ENCODE data around the gene SDHA.
"Not testable (repeated sequence)": the region's sequence is repeated elsewhere in the genome, so short reads cannot be mapped to it uniquely, and the experiment has no call there.

Gene SDHA

GRCh38 chr5:194603-195209, 23.4 kb upstream of the SDHA start:
- peaks cover 0 to 4% (median 2%) of the 10 kb centered on the region in 5 experiments for H3K27me3 ChIP-seq (replicated peaks in 2 of 5; ENCODE audit: control insufficient read depth in 4 of 5, insufficient read depth in 5 of 5, low read length in 4 of 5)
- POLR2A ChIA-PET: no interaction called here
- CTCF ChIA-PET: interaction anchor here (1.3 to 1.7 kb wide), 2 partner anchors 13 to 23 kb away, joined by 4 to 5 read pairs; partner anchors contain the start of genes CCDC127 and SDHA
- no peak overlapping the region for H3K27ac ChIP-seq (ENCODE audit: insufficient read depth in 1 of 2, low read depth in 1 of 2, low read length in 2 of 2, poor library complexity in 1 of 2, severe bottlenecking in 2 of 2)
- H3K4me1 ChIP-seq (ENCODE audit: control extremely low read depth in 1 of 4, control insufficient read depth in 4 of 4, insufficient read depth in 4 of 4, low read length in 3 of 4): peaks cover 0 to 17% (median 11%) of the 10 kb centered on the region in 4 experiments
- H3K9me3 ChIP-seq (ENCODE audit: control extremely low read depth in 1 of 5, control insufficient read depth in 4 of 5, insufficient read depth in 2 of 5, low read depth in 1 of 5, low read length in 4 of 5): no peaks in the 10 kb centered on the region
- WGBS (ENCODE audit: insufficient coverage): 97% methylated on average over 36 of the region's 36 CpGs
- peaks cover 0 to 3% (median 1%) of the 10 kb centered on the region in 4 experiments for H3K36me3 ChIP-seq (ENCODE audit: control insufficient read depth in 4 of 4, insufficient read depth in 4 of 4, low read length in 3 of 4)
- no peak overlapping the region for H3K4me3 ChIP-seq (ENCODE audit: control insufficient read depth in 1 of 7, extremely low read depth in 1 of 7, insufficient read depth in 4 of 7, low read depth in 2 of 7, low read length in 6 of 7)
- no peak for DNase-seq

DNA sequence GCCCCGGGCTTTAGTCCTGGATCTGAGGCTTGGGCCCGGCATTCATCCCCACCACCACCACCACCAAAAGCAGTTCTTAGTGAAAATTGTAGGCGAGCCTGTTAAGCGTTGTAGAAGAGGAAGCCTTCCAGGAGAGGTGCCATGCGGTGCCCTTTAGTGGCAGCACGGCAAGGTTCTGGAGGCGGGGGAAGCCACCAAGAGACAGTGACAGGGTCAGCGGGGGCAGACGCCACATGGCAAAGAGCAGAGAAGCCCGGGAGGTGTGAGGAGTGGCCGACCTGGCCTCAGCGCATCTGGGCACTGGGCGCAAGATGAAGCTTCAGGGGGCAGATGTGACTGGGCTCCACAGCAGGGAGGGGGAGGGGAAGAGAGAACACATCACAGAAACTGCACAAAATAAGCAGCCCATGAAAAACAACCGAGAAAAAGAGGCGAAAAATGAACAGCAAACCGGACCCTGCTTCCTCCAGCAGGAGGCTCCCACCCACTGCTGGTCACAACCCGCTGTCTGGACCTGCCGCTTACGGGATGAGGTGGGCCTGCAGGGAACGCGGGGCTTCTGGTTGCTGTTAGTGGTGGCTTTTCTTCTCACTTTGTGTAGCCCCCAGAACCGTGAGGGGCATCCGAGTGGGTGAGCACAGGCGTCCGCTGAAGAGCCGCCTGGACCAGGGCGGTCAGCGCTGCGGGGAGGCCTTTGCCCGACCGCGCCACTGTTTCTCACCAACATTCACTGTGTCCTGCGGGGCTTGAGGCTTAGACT, 22.5 kb upstream of the SDHA start:
- H3K9me3 ChIP-seq (ENCODE audit: control extremely low read depth in 1 of 5, control insufficient read depth in 4 of 5, insufficient read depth in 2 of 5, low read depth in 1 of 5, low read length in 4 of 5): no peaks in the 10 kb centered on the region
- H3K27me3 ChIP-seq (replicated peaks in 2 of 5; ENCODE audit: control insufficient read depth in 4 of 5, insufficient read depth in 5 of 5, low read length in 4 of 5): peaks cover 0 to 2% (median 0%) of the 10 kb centered on the region in 5 experiments
- H3K36me3 ChIP-seq (ENCODE audit: control insufficient read depth in 4 of 4, insufficient read depth in 4 of 4, low read length in 3 of 4): peaks cover 0 to 3% (median 1%) of the 10 kb centered on the region in 4 experiments
- DNase-seq: no peak
- 89% methylated on average over 31 of the region's 33 CpGs for WGBS (ENCODE audit: insufficient coverage)
- no peak overlapping the region for H3K4me3 ChIP-seq (ENCODE audit: control insufficient read depth in 1 of 7, extremely low read depth in 1 of 7, insufficient read depth in 4 of 7, low read depth in 2 of 7, low read length in 6 of 7)
- POLR2A ChIA-PET: no interaction called here
- CTCF ChIA-PET: interaction anchor here (1.7 kb wide), 1 partner anchor 22 kb away, joined by 5 read pairs; the partner anchor contains the start of genes CCDC127 and SDHA
- peaks cover 0 to 15% (median 11%) of the 10 kb centered on the region in 4 experiments for H3K4me1 ChIP-seq (ENCODE audit: control extremely low read depth in 1 of 4, control insufficient read depth in 4 of 4, insufficient read depth in 4 of 4, low read length in 3 of 4)
- no peak overlapping the region for H3K27ac ChIP-seq (ENCODE audit: insufficient read depth in 1 of 2, low read depth in 1 of 2, low read length in 2 of 2, poor library complexity in 1 of 2, severe bottlenecking in 2 of 2)

DNA sequence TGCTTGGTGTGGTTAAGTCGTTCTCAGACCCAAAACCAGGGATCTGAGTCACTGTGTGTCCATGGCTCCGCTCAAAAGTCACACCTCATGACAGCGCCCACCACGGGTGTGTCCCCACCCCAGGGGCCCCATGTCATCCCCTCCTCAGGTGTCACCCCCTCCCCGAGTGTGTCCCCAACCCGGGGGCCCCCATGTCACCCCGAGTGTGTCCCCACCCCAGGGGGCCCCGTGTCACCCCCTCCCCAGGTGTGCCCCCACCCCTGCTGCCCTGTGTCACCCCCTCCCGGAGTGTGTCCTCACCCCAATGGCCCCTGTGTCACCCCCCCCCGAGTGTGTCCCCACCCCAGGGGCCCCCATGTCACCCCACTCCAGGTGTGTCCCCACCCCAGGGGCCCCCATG, 21.8 kb upstream of the SDHA start:
- no peak overlapping the region for H3K4me3 ChIP-seq (ENCODE audit: control insufficient read depth in 1 of 7, extremely low read depth in 1 of 7, insufficient read depth in 4 of 7, low read depth in 2 of 7, low read length in 6 of 7)
- H3K27me3 ChIP-seq (replicated peaks in 2 of 5; ENCODE audit: control insufficient read depth in 4 of 5, insufficient read depth in 5 of 5, low read length in 4 of 5): peaks cover 0 to 1% (median 0%) of the 10 kb centered on the region in 5 experiments
- no peaks in the 10 kb centered on the region for H3K9me3 ChIP-seq (ENCODE audit: control extremely low read depth in 1 of 5, control insufficient read depth in 4 of 5, insufficient read depth in 2 of 5, low read depth in 1 of 5, low read length in 4 of 5)
- H3K27ac ChIP-seq (ENCODE audit: insufficient read depth in 1 of 2, low read depth in 1 of 2, low read length in 2 of 2, poor library complexity in 1 of 2, severe bottlenecking in 2 of 2): no peak overlapping the region
- peaks cover 0 to 3% (median 1%) of the 10 kb centered on the region in 4 experiments for H3K36me3 ChIP-seq (ENCODE audit: control insufficient read depth in 4 of 4, insufficient read depth in 4 of 4, low read length in 3 of 4)
- no peak for DNase-seq
- ChIA-PET CTCF (no interaction called here), POLR2A (no interaction called here)
- WGBS (ENCODE audit: insufficient coverage): 94% methylated on average over 4 of the region's 10 CpGs
- peaks cover 0 to 8% (median 5%) of the 10 kb centered on the region in 4 experiments for H3K4me1 ChIP-seq (ENCODE audit: control extremely low read depth in 1 of 4, control insufficient read depth in 4 of 4, insufficient read depth in 4 of 4, low read length in 3 of 4)

- H3K4me1 ChIP-seq (ENCODE audit: control extremely low read depth in 1 of 4, control insufficient read depth in 4 of 4, insufficient read depth in 4 of 4, low read length in 3 of 4); H3K4me3 ChIP-seq (ENCODE audit: control insufficient read depth in 1 of 7, extremely low read depth in 1 of 7, insufficient read depth in 4 of 7, low read depth in 2 of 7, low read length in 6 of 7); H3K27ac ChIP-seq (ENCODE audit: insufficient read depth in 1 of 2, low read depth in 1 of 2, low read length in 2 of 2, poor library complexity in 1 of 2, severe bottlenecking in 2 of 2); DNase-seq; POLR2A ChIA-PET; H3K9me3 ChIP-seq (ENCODE audit: control extremely low read depth in 1 of 5, control insufficient read depth in 4 of 5, insufficient read depth in 2 of 5, low read depth in 1 of 5, low read length in 4 of 5); H3K27me3 ChIP-seq (replicated peaks in 2 of 5; ENCODE audit: control insufficient read depth in 4 of 5, insufficient read depth in 5 of 5, low read length in 4 of 5); H3K36me3 ChIP-seq (ENCODE audit: control insufficient read depth in 4 of 4, insufficient read depth in 4 of 4, low read length in 3 of 4): not testable (repeated sequence)
- CTCF ChIA-PET: interaction anchor here (0.8 kb wide), 1 partner anchor 8 kb away, joined by 3 read pairs; no protein-coding TSS in a partner anchor
- 74% methylated on average over 14 of the region's 18 CpGs for WGBS (ENCODE audit: insufficient coverage)
Observed at GRCh38 chr5:197031-197430, 21.1 kb upstream of the SDHA start.

GRCh38 chr5:197892-198489, 20.1 kb upstream of the SDHA start:
- POLR2A ChIA-PET: no interaction called here
- no peak for DNase-seq
- Histone ChIP-seq H3K27ac (ENCODE audit: insufficient read depth in 1 of 2, low read depth in 1 of 2, low read length in 2 of 2, poor library complexity in 1 of 2, severe bottlenecking in 2 of 2) (no peak overlapping the region), H3K36me3 (ENCODE audit: control insufficient read depth in 4 of 4, insufficient read depth in 4 of 4, low read length in 3 of 4) (peaks cover 0 to 3% (median 1%) of the 10 kb centered on the region in 4 experiments), H3K4me1 (ENCODE audit: control extremely low read depth in 1 of 4, control insufficient read depth in 4 of 4, insufficient read depth in 4 of 4, low read length in 3 of 4) (no peaks in the 10 kb centered on the region), H3K4me3 (ENCODE audit: control insufficient read depth in 1 of 7, extremely low read depth in 1 of 7, insufficient read depth in 4 of 7, low read depth in 2 of 7, low read length in 6 of 7) (no peak overlapping the region), H3K27me3 (replicated peaks in 2 of 5; ENCODE audit: control insufficient read depth in 4 of 5, insufficient read depth in 5 of 5, low read length in 4 of 5) (no peaks in the 10 kb centered on the region), H3K9me3 (ENCODE audit: control extremely low read depth in 1 of 5, control insufficient read depth in 4 of 5, insufficient read depth in 2 of 5, low read depth in 1 of 5, low read length in 4 of 5) (no peaks in the 10 kb centered on the region)
- CTCF ChIA-PET: interaction anchor here (0.8 to 1.7 kb wide), 2 partner anchors 9 to 21 kb away, joined by 3 read pairs; no protein-coding TSS in a partner anchor
- WGBS (ENCODE audit: insufficient coverage): 95% methylated on average over 9 of the region's 12 CpGs

GRCh38 chr5:198516-199196, 19.5 kb upstream of the SDHA start:
- DNase-seq: no peak
- Histone ChIP-seq H3K4me1 (ENCODE audit: control extremely low read depth in 1 of 4, control insufficient read depth in 4 of 4, insufficient read depth in 4 of 4, low read length in 3 of 4) (no peaks in the 10 kb centered on the region), H3K4me3 (ENCODE audit: control insufficient read depth in 1 of 7, extremely low read depth in 1 of 7, insufficient read depth in 4 of 7, low read depth in 2 of 7, low read length in 6 of 7) (no peak overlapping the region), H3K27ac (ENCODE audit: insufficient read depth in 1 of 2, low read depth in 1 of 2, low read length in 2 of 2, poor library complexity in 1 of 2, severe bottlenecking in 2 of 2) (no peak overlapping the region), H3K9me3 (ENCODE audit: control extremely low read depth in 1 of 5, control insufficient read depth in 4 of 5, insufficient read depth in 2 of 5, low read depth in 1 of 5, low read length in 4 of 5) (no peaks in the 10 kb centered on the region), H3K36me3 (ENCODE audit: control insufficient read depth in 4 of 4, insufficient read depth in 4 of 4, low read length in 3 of 4) (peaks cover 4 to 9% (median 6%) of the 10 kb centered on the region in 4 experiments), H3K27me3 (replicated peaks in 2 of 5; ENCODE audit: control insufficient read depth in 4 of 5, insufficient read depth in 5 of 5, low read length in 4 of 5) (no peaks in the 10 kb centered on the region)
- WGBS (ENCODE audit: insufficient coverage): 97% methylated on average over 20 of the region's 21 CpGs
- POLR2A ChIA-PET: no interaction called here
- CTCF ChIA-PET: interaction anchor here (0.7 to 2.8 kb wide), 3 partner anchors 9 to 21 kb away, joined by 3 to 11 read pairs (median 3); no protein-coding TSS in a partner anchor

Measured in common myeloid progenitor, CD34-positive (primary cell).